HepG2 (cell line): Measurements from ENCODE around the gene ST7L. TPM values are rescaled to one million over a fixed set of nuclear protein-coding genes. Genes with fewer than 3 reads are reported as not detected.

Experiments used
- ATAC-seq: fragments of 200-7000 bp; cut with Tn5 transposase; 3 replicates; pipeline ENCODE4 v1.9.1; 2020; ENCODE audit warnings: mild to moderate bottlenecking, moderate library complexity
- BruUV-seq: library from RNA; stranded (reverse); fragments of 400-500 nt; replicated peaks from 2 replicates; lab custom pipeline; 2021; lab: Mats Ljungman, UMichigan
- CTCF ChIA-PET: fragments of 300-600 bp; formaldehyde crosslinking; extraction: SDS; loops from one replicate; lab custom pipeline; 2021; ENCODE audit warnings: low total read pairs, inconsistent platforms, low intra/inter-chr PET ratio; lab: Yijun Ruan, JAX
- POLR2A ChIA-PET: fragments of 350-600 bp; sonication (Branson Sonifier 250); formaldehyde crosslinking; loops from one replicate; lab custom pipeline; 2020; ENCODE audit warnings: antibody characterized with exemption, inconsistent platforms; lab: Yijun Ruan, JAX
- DNase-seq: peaks from one replicate; pipeline ENCODE4 v3.0.0-alpha.2; 2015; ENCODE audit warnings: low spot score
- FAIRE-seq: peaks from 3 replicates; lab custom pipeline; 2011; peaks lifted over from hg19 to GRCh38; lab: Jason Lieb, UNC
- H2AFZ ChIP-seq: one replicate; pipeline ENCODE4 v1.6.1; 2011; ENCODE audit warnings: low read length, inconsistent platforms
- H3K27ac ChIP-seq: fragments of 300-600 bp; 3 replicates; pipeline ENCODE4 v1.8.0; 2011; ENCODE audit warnings: mixed run types, mild to moderate bottlenecking, mixed read lengths, low read length, inconsistent platforms; ENCODE audit not compliant: insufficient read depth; ENCODE audit errors: extremely low read length
- H3K27me3 ChIP-seq, 2 experiments: fragments of 200-600 bp in 1 of 2; 2 replicates in 1 of 2; 3 replicates in 1 of 2; pipeline versions ENCODE4 v1.6.0 to v1.8.0; 2011; ENCODE audit warnings: low read length in 2 of 2, mild to moderate bottlenecking in 2 of 2, moderate library complexity in 2 of 2, inconsistent platforms in 1 of 2; ENCODE audit not compliant: insufficient read depth in 2 of 2, control insufficient read depth in 1 of 2
- H3K36me3 ChIP-seq, 2 experiments: fragments of 200-600 bp in 1 of 2; replicated peaks in 1 of 2; 2 replicates in 1 of 2; 3 replicates in 1 of 2; pipeline versions ENCODE4 v1.5.1 to v1.8.0; 2011; ENCODE audit warnings: low read length in 2 of 2, inconsistent platforms in 1 of 2; ENCODE audit not compliant: insufficient read depth in 2 of 2, control insufficient read depth in 1 of 2
- H3K4me1 ChIP-seq: 2 replicates; pipeline ENCODE4 v1.5.1; 2012; ENCODE audit warnings: low read length, inconsistent platforms; ENCODE audit not compliant: insufficient read depth
- H3K4me2 ChIP-seq: 2 replicates; pipeline ENCODE4 v1.6.0; 2011; ENCODE audit warnings: low read depth, low read length, inconsistent platforms
- H3K4me3 ChIP-seq, 3 experiments: fragments of 200-600 bp in 1 of 3; sonication (generic), shearing (Covaris generic) in 1 of 3; replicated peaks in 1 of 3; 2 replicates each; pipeline ENCODE4 v1.5.1; 2011 to 2016; ENCODE audit warnings: low read length in 3 of 3, inconsistent platforms in 2 of 3, low read depth in 2 of 3, mild to moderate bottlenecking in 2 of 3, control low read depth in 1 of 3, mixed read lengths in 1 of 3; ENCODE audit not compliant: insufficient read depth in 1 of 3
- H3K79me2 ChIP-seq: one replicate; pipeline ENCODE4 v1.6.1; 2011; ENCODE audit warnings: low read length, inconsistent platforms; ENCODE audit not compliant: insufficient read depth
- H3K9ac ChIP-seq: 2 replicates; pipeline ENCODE4 v1.6.0; 2011; ENCODE audit warnings: mild to moderate bottlenecking, low read depth, low read length, inconsistent platforms; ENCODE audit not compliant: insufficient read depth
- H3K9me3 ChIP-seq: 2 replicates; pipeline ENCODE4 v1.5.1; 2012; ENCODE audit warnings: mild to moderate bottlenecking, low read length
- H4K20me1 ChIP-seq: 2 replicates; pipeline ENCODE4 v1.6.0; 2011; ENCODE audit warnings: inconsistent platforms, mild to moderate bottlenecking, low read length, moderate library complexity; ENCODE audit not compliant: insufficient read depth
- CTCF ChIP-seq: sonication (generic); formaldehyde crosslinking; IDR thresholded peaks from 2 replicates; pipeline ENCODE4 v1.5.0; 2020; ENCODE audit warnings: mild to moderate bottlenecking, missing genetic modification reagents, moderate library complexity
- EED ChIP-seq: sonication (generic); formaldehyde crosslinking; IDR thresholded peaks from 2 replicates; pipeline ENCODE4 v1.5.0; 2020; ENCODE audit warnings: mild to moderate bottlenecking, missing genetic modification reagents
- ELF4 ChIP-seq: sonication (generic); formaldehyde crosslinking; IDR thresholded peaks from 2 replicates; pipeline ENCODE4 v1.5.0; 2020; ENCODE audit warnings: missing genetic modification reagents, mild to moderate bottlenecking, moderate library complexity, borderline replicate concordance
- FOSL1 ChIP-seq: sonication (generic); formaldehyde crosslinking; IDR thresholded peaks from 2 replicates; pipeline ENCODE4 v1.9.0; 2021; ENCODE audit warnings: missing genetic modification reagents, borderline replicate concordance
- HMG20A ChIP-seq: IDR thresholded peaks from 2 replicates; pipeline ENCODE4 v1.6.1; 2016; ENCODE audit warnings: borderline replicate concordance
- MAZ ChIP-seq, 2 experiments: sonication (generic) in 1 of 2; formaldehyde crosslinking in 1 of 2; IDR thresholded peaks; 2 replicates each; pipeline versions ENCODE4 v1.5.0 to v1.6.1; 2012 to 2020; ENCODE audit warnings: low read depth in 2 of 2, mild to moderate bottlenecking in 2 of 2, borderline replicate concordance in 1 of 2, improper control_type of control experiment in 1 of 2, low read length in 1 of 2, missing genetic modification reagents in 1 of 2, moderate library complexity in 1 of 2
- MED13 ChIP-seq: sonication (generic); formaldehyde crosslinking; IDR thresholded peaks from 2 replicates; pipeline ENCODE4 v1.5.0; 2020; ENCODE audit warnings: missing genetic modification reagents
- MTF2 ChIP-seq: sonication (generic); formaldehyde crosslinking; IDR thresholded peaks from 2 replicates; pipeline ENCODE4 v1.5.0; 2020; ENCODE audit warnings: missing genetic modification reagents, borderline replicate concordance
- NFRKB ChIP-seq: fragments of 450-650 bp; IDR thresholded peaks from 2 replicates; pipeline ENCODE4 v1.6.1; 2017
- PHF8 ChIP-seq: sonication (generic); formaldehyde crosslinking; IDR thresholded peaks from 2 replicates; pipeline ENCODE4 v1.5.0; 2020; ENCODE audit warnings: missing genetic modification reagents
- RBM39 ChIP-seq: fragments of 200-400 bp; formaldehyde crosslinking; IDR thresholded peaks from one replicate; pipeline ENCODE4 v1.6.1; 2018; ENCODE audit warnings: antibody characterized with exemption, mild to moderate bottlenecking, low read depth, low read length; ENCODE audit not compliant: poor library complexity, severe bottlenecking
- RXRA ChIP-seq: sonication (generic); formaldehyde crosslinking; IDR thresholded peaks from 2 replicates; pipeline ENCODE4 v1.5.1; 2020; ENCODE audit warnings: missing genetic modification reagents
- SALL1 ChIP-seq: sonication (generic); formaldehyde crosslinking; IDR thresholded peaks from 2 replicates; pipeline ENCODE4 v1.8.0; 2022; ENCODE audit warnings: mild to moderate bottlenecking, missing genetic modification reagents
- SNRNP70 ChIP-seq: fragments of 200-400 bp; formaldehyde crosslinking; IDR thresholded peaks from 2 replicates; pipeline ENCODE4 v1.6.1; 2017; ENCODE audit warnings: mild to moderate bottlenecking, low read depth, low read length, moderate library complexity
- TGIF2 ChIP-seq: IDR thresholded peaks from 2 replicates; pipeline ENCODE4 v1.6.1; 2016; ENCODE audit warnings: control low read depth, missing compliant biosample characterization
- ZNF530 ChIP-seq: sonication (generic); formaldehyde crosslinking; IDR thresholded peaks from 2 replicates; pipeline ENCODE4 v1.5.0; 2020; ENCODE audit warnings: low read depth, mild to moderate bottlenecking, missing genetic modification reagents
- ZNF629 ChIP-seq: sonication (generic); formaldehyde crosslinking; conservative IDR thresholded peaks from 2 replicates; pipeline ENCODE4 v1.5.0; 2020; ENCODE audit warnings: missing genetic modification reagents
- WGBS: methylation state at CpG from one replicate; pipeline ENCODE4 v1.1.6; 2017; ENCODE audit warnings: low lambda C conversion rate; 5-methylcytosine and 5-hydroxymethylcytosine counted together
- in situ Hi-C: cut with HindIII; loops from 2 replicates; pipeline ENCODE4 v1.10.0; 2017; ENCODE audit warnings: low pct_unique_long_range_greater_than_20kb; ENCODE audit not compliant: extremely low pct_ligation_motif_present
- intact Hi-C: fragments of 100-400 bp; cut with micrococcal nuclease; formaldehyde crosslinking; loops from one replicate; pipeline ENCODE4 v1.10.0; 2022; ENCODE audit not compliant: unreplicated experiment
- polyA plus RNA-seq, 8 experiments: library from polyadenylated mRNA; depleted of rRNA in 3 of 8; stranded (reverse) in 7 of 8; unstranded in 1 of 8; fragments of >200 nt; fragmentation: Illumina TruSeq in 4 of 8; extraction: Trizol in 4 of 8; gene quantifications; 2 replicates each; pipeline versions ENCODE4 v1.2.1 to v1.2.3, GENCODE V29; 2011 to 2016; ENCODE audit warnings: low read depth in 4 of 8, missing spikeins in 1 of 8, mixed read lengths in 1 of 8; ENCODE audit not compliant: insufficient read depth in 1 of 8
- total RNA-seq, 5 experiments: library from RNA; depleted of rRNA; stranded (reverse); fragments of >200 nt; fragmentation: Illumina TruSeq; extraction: Trizol; gene quantifications; 2 replicates each; pipeline ENCODE4 v1.2.3, GENCODE V29; 2016; ENCODE audit warnings: low read depth in 1 of 5
- TF ChIP-seq, protein P1 (sequence below): sonication (generic); formaldehyde crosslinking; conservative IDR thresholded peaks from 2 replicates; pipeline ENCODE4 v1.8.1; 2023; ENCODE audit warnings: missing genetic modification reagents
- TF ChIP-seq, protein P2 (sequence below): sonication (generic); formaldehyde crosslinking; IDR thresholded peaks from 2 replicates; pipeline ENCODE4 v1.4.0; 2020; ENCODE audit warnings: missing genetic modification reagents

The ST7L gene
- total and polyA plus RNA-seq, 2 of the 13 experiments (the other 11 are each of a cell fraction or from before 2014, with no cell fraction given): 8.6 to 19.9 TPM

GRCh38 chr1:112508278-112509004, 110.5 kb downstream of the ST7L start, which contains the start of gene WNT2B:
WNT2B (plus strand) TSS chr1:112508965; CDS start chr1:112509263, 298 bp downstream.
- intact Hi-C loops: no loop called here
- Histone ChIP-seq H3K4me1 (peaks cover 14% of the 10 kb centered on the region), H3K4me2 (peak within 1 kb of the TSS; percentile 90), H3K27me3 (peaks cover 11 to 86% of the 10 kb centered on the region in 2 experiments; a peak in 4 of 5 replicates), H4K20me1 (peaks cover 2% of the 10 kb centered on the region; the same call in 1 of the 2 replicates), H3K9me3 (no peaks in the 10 kb centered on the region), H3K36me3 (no peaks in the 10 kb centered on the region), H3K27ac (no peak within 1 kb of the TSS), H3K79me2 (no peaks in the 10 kb centered on the region), H3K9ac (no peak within 1 kb of the TSS), H3K4me3 (peak within 1 kb of the TSS; percentile 30 to 69 (median 41)), H2AFZ (no peak within 1 kb of the TSS)
- ChIA-PET CTCF (no interaction called here), POLR2A (no interaction called here)
- FAIRE-seq: no peak
- in situ Hi-C loops: loop anchor here (10.0 kb wide), 1 partner anchor 196 kb away; the partner anchor contains the start of gene RHOC
- peak; percentile 6 for DNase-seq
- 7% methylated on average over 9 of the region's 69 CpGs for WGBS
- ATAC-seq: peak; percentile 72
- BruUV-seq: no TSS peak
- TF ChIP-seq MAZ (IDR thresholded peaks at IDR 0.05; ENCODE audit: borderline replicate concordance, low read depth, low read length): no peak
- 0 out of 2 replicates have a peak, but pooled peaks have one; percentile 20 for TF ChIP-seq MAZ (CRISPR knock-in tag; IDR thresholded peaks at IDR 0.05; ENCODE audit: low read depth)
- TF ChIP-seq MTF2 (CRISPR knock-in tag): peak; percentile 61; the same call in 1 of the 2 replicates
- TF ChIP-seq MED13: no peak
- TF ChIP-seq, protein P1, sequence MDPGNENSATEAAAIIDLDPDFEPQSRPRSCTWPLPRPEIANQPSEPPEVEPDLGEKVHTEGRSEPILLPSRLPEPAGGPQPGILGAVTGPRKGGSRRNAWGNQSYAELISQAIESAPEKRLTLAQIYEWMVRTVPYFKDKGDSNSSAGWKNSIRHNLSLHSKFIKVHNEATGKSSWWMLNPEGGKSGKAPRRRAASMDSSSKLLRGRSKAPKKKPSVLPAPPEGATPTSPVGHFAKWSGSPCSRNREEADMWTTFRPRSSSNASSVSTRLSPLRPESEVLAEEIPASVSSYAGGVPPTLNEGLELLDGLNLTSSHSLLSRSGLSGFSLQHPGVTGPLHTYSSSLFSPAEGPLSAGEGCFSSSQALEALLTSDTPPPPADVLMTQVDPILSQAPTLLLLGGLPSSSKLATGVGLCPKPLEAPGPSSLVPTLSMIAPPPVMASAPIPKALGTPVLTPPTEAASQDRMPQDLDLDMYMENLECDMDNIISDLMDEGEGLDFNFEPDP (CRISPR knock-in tag): no peak
- no peak for TF ChIP-seq ZNF530 (CRISPR knock-in tag)
- TF ChIP-seq PHF8 (CRISPR knock-in tag): 0 out of 2 replicates have a peak, but pooled peaks have one; percentile 12
- TF ChIP-seq CTCF (CRISPR knock-in tag): peak; percentile 18; the same call in 1 of the 2 replicates
- peak; percentile 27; the same call in 1 of the 2 replicates for TF ChIP-seq SALL1 (CRISPR knock-in tag)
- peak; percentile 57 for TF ChIP-seq RBM39
- TF ChIP-seq SNRNP70: no peak
- no peak for TF ChIP-seq NFRKB
- no peak for TF ChIP-seq HMG20A
- TF ChIP-seq ELF4: no peak
- 0 out of 2 replicates have a peak, but pooled peaks have one; percentile 11 for TF ChIP-seq EED (CRISPR knock-in tag)
- TF ChIP-seq, protein P2, sequence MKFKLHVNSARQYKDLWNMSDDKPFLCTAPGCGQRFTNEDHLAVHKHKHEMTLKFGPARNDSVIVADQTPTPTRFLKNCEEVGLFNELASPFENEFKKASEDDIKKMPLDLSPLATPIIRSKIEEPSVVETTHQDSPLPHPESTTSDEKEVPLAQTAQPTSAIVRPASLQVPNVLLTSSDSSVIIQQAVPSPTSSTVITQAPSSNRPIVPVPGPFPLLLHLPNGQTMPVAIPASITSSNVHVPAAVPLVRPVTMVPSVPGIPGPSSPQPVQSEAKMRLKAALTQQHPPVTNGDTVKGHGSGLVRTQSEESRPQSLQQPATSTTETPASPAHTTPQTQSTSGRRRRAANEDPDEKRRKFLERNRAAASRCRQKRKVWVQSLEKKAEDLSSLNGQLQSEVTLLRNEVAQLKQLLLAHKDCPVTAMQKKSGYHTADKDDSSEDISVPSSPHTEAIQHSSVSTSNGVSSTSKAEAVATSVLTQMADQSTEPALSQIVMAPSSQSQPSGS: no peak
- TF ChIP-seq FOSL1: no peak
- TF ChIP-seq RXRA: no peak
- peak; percentile 77 for TF ChIP-seq ZNF629 (CRISPR knock-in tag)
- no peak for TF ChIP-seq TGIF2 (CRISPR knock-in tag)
